GM19463 (cell line): ENCODE results near the gene S1PR1.
A peak's percentile ranks its signal among the peaks of the same experiment; 100 is the strongest.

Experiments used
- ATAC-seq: cut with Tn5 transposase; IDR thresholded peaks from one replicate; pipeline ENCODE4 v1.9.1; 2021; ENCODE audit warnings: mild to moderate bottlenecking, moderate library complexity; ENCODE audit not compliant: unreplicated experiment

Gene S1PR1

DNA sequence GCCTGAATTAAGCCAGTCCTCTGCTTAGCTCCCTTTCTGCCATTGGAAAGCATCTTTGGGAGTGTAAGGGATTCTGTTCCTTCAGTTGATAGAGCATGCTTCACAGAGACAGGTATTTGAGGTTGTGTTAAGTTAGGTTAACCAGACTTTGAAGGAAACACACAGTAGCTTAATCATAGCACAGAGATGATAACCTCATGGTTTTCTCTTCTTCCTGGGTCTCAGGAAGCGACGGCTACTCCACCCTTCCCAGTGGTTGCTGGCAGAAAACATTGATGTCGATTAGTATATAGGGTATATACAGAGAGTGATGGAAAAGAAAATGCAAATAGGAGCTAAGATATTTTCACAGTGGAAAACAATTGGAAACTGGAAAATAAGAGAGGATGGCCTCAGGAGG is 42.0 kb downstream of the S1PR1 start:
- ATAC-seq = no peak

DNA sequence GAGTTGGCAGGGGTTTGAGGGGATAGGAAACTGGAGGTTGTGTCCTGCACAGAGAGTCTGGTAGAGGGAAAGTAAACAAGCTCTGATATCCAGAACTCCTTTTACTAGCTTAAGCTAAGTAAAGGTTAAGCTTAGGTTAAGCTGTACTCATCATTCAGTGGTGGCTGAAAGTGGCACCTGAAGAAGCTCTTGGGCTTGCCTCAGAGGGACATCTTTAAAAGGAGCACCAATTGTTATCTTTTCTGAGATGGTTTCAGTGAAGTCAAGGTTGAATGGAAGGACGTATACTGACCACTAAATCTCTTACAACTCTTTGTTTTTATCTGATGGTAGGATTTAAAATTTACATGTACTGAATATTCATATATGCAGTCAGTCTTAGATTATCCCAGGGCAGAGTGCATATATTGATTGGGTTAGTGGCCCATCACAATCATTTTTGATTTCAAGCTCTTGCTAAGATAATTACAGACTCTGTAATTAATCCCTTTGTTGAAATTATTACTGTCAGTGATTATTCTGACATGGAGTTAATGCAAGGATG is 43.3 kb downstream of the S1PR1 start:
- no peak for ATAC-seq

DNA sequence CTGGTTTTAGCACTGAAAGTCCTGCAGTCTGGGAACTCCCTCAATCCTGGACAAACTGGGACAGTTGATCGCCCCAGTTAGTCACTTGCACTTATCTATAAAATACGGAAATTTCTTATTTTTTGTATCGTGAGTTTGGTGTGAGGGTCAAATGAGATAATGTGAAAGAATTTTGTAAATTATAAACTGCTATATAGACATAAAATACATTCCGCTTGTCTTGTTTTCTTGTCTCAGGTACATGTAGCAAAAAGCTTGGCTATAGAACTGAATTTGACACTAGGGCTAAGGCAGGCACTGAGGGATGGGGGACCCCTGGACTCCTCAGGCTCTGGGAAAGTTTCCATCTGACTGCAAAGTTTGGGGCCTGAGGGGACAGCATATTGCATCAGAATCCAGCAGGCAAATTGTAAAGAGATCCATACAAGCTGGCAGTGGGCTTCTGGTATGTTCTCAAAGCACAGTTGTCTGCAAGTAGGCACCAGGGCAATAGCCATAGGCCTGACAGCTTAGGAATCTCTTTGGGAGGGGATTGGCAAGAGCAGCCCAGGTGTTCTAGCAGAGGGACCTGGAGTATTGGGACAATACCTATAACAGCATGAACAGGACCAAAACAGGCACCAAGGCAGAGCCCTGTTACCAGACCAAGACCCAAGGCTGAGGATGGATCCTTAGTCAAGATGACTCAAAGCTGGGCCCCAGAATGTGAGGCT is 44.3 kb downstream of the S1PR1 start:
- no peak for ATAC-seq

DNA sequence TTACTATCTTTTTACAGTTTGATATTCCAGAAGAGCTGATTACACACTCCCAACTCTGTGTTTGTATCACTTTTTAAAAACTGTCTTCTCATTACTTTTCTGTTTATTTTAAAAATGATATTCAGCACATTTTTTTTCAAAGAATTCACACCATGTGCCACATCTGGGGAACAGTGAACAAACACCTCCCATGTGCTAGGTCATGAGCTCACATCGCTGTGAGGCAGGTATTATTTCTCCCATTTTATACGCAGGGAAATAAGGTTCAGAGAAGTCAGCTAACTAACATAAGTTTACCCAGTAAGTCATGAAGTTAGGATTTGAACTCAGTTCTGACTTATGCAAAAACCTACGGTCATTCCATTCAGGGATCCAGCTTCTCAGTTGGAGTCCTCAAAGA is 44.9 kb downstream of the S1PR1 start:
- ATAC-seq = no peak

DNA sequence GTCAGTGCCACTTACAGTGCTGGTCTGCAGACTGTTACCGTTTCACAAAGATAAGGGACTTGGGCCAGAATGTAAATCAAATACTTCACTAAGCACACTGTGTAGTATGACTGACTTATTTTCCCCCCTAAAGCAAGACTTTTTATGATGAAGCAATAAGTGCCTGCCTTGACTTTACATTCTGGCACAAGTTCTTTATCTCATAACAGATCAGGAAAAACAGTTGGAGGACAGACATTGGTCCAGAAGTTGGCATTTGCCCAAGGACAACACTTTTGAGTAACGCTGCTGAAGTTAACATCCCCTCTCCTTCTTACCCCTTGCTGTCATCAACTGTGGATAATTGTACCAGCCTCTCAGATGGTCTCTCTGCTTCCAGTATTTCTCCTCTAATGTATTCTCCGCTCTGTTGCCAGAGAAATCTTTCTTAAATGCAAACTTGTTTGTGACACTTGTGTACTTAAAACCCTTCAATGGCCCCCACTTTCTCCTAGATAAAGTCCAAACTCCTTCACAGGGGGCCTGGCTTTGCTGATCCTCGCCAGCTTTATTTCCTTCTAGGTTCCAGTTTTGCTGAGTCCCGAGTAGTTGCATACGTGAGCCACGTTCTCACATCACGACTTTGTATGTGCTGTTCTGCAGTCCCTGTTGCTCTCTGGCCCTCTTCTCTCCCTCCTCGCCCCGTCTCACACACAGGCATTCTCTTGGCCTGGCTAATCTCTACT is 45.7 kb downstream of the S1PR1 start:
- ATAC-seq = no peak

DNA sequence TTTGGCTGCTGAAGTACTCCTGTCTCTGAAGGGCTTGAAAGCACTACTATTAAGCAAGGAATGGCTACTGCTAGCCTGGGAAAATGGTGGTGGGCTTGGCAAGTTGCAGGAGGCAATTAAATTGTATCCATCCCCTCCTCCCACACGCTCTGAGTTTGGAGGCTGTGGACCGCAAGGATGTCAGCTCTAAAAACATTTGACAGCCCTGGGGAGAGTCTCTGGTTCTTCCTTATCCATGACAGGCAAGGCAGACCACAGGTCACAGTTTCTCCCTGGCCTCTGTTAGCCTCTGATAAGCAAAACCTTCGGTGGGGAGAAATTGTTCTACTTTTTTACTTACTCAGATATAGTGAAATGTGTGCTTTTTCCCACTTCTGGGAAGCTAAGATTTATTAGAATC is 46.6 kb downstream of the S1PR1 start:
- no peak for ATAC-seq

DNA sequence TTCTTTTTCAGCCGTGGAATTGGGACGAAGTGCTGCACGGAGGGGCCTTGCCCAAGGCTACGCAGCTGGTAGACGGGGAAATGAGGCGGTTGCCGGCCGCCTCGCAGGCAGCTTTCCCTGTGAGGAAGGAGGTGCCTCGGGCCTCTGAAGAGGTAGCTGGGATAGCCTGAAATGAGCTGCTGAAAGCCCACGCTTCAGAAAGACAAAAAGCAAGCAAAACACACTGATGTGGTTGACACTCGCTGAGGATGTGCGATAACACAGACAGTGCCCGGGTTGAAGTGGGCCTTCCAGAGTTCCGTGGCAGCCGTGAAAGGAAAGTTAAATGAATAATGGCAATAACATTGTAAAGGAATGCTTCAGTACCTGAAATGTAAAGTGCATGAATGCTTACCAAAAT is 47.2 kb downstream of the S1PR1 start:
- ATAC-seq = no peak

DNA sequence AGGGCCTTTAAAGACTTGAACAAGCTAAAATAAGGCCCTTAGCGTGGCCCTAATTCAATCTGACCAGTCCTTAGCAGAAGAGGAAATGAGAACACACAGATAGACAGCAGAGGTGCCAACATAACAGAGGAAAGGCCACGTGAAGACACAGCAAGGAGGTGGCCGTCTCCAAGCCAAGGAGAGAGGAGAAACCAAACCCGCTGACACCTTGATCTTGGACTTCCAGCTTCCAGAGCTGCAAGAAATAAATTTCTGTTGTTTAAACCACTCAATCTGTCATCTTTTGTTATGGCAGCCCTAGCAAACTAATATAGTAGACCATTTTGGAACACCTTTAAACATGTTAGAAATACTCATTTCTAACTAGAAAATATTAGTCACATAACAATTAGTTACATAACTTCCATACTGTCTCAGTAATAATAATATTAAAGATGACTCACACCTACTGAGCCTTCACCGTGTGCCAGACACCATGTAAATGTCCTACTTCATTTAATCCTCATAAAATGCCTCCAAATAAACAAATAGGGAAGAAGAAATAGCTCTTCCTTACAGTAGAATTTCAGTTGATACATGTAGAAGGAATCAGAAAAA is 47.9 kb downstream of the S1PR1 start:
- ATAC-seq = no peak

DNA sequence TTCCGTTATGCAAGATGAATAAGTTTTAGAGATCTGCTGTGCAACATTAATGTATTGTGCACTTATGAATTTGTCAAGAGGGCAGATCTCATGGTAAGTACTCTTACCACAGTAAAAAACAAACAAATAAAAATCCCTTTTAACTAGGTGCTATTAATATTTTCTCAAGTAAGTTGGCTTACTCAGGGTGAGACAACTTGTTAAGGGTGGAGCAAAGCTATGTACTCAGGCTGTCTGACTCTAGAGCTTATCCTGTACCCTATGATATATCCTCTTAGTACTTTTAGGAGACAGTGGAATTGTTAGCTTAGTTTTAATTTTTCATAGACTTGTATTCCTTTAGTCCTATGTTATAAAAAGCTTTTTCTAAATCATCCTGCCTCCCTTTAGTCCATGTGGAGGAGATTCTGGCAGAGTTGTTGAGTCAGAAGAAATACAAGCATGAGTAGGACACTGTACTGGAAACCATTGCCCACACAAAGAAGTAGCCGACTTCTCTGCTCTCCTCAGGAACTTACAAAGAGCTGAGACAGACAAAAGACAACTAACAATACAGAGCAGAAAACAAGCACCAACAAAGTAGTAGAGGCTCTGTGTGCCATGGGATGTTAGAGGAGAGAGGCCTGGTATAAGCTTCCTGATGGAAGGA is 49.2 kb downstream of the S1PR1 start:
- ATAC-seq = no peak

DNA sequence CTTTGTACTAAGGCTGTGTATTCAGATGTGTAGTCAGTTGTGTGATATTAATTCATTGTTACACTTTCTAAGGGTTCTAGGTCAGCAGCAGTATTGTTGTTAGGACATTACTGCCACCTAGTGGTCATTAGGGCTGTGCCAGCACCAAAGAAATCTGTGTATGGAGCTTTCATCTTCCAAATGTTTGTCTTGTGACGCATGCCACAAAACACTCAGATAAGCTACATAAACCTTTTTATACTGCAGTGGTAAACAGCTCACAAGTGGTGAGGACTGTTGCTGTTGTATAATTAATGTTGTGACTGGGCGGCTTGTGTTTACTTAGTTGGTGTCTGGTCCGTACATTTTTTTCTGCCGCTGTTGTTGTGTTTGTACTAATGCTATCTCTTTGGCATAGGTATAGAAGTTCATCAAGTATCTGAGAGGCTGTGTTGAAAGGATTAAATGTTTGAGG is 51.7 kb downstream of the S1PR1 start:
- peak; percentile 44 for ATAC-seq

DNA sequence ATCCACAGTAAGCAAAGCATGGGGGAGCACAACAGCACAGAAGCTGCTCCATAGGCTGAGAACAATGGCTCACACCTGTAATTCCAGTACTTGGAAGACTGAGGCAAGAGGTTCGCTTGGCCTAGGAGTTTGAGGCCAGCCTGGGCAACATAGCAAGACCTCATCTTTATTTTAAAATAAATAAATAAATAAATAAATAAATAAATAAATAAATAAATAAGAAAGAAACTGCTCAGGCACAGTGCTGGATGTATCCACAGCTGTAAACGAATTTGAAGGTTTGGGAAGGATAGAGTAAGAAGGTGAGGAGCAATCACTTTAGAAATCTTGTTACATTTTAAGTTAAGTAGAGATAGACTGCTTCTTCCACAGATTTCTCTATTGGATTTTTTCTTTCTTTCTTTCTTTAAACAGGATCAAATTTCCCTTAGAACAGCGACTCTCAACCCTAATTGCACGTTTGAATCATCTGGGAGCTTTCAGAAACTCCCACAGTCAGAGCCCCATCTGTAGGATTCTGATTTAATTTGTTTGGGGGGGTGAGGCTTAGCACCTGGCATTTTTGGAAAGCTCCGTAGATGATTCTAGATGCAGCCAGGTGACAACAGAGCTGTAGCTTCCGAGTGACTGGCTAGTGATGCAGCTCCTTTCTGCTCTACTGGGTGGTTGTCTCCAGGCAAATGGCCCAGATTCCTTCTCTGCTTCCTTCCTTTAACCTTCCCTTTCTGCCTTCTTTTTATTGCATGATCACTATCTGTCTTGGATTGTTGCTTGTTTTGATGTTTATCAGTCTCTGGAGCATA is 53.5 kb downstream of the S1PR1 start:
- ATAC-seq = no peak
